ENCODE data around the gene LYPLAL1. TPM values are rescaled to one million over a fixed set of nuclear protein-coding genes. Genes with fewer than 3 reads are reported as not detected.

Gene LYPLAL1
- total and polyA plus RNA-seq, 9 of the 15 experiments (the other 6 are each of a cell fraction or from before 2014, with no cell fraction given), result 14.9 to 179 (median 46.3) TPM

DNA sequence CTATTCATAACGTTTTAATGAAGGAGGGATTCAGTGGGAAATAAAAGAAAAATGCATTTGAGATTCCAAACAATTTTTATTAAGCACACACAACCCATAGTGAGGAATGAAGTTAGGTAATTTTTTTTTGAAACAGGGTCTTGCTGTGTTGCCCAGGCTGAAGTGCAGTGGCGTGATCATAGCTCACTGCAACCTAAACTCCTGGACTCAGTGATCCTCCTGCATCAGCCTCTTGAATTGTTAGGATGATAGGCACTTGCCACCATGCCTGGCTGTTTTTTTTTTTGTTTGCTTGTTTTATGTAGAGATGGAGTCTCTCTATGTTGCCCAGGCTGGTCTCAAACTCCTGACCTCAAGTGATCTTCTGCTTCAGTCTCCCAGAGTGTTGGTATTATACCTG lies 28.9 kb downstream of the LYPLAL1 start (continued):
- TF ChIP-seq, protein P1, sequence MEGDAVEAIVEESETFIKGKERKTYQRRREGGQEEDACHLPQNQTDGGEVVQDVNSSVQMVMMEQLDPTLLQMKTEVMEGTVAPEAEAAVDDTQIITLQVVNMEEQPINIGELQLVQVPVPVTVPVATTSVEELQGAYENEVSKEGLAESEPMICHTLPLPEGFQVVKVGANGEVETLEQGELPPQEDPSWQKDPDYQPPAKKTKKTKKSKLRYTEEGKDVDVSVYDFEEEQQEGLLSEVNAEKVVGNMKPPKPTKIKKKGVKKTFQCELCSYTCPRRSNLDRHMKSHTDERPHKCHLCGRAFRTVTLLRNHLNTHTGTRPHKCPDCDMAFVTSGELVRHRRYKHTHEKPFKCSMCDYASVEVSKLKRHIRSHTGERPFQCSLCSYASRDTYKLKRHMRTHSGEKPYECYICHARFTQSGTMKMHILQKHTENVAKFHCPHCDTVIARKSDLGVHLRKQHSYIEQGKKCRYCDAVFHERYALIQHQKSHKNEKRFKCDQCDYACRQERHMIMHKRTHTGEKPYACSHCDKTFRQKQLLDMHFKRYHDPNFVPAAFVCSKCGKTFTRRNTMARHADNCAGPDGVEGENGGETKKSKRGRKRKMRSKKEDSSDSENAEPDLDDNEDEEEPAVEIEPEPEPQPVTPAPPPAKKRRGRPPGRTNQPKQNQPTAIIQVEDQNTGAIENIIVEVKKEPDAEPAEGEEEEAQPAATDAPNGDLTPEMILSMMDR (IDR thresholded peaks at IDR 0.05 in 2 of 3, conservative IDR thresholded peaks at IDR 0.05 in 1 of 3; ENCODE audit: insufficient read depth in 2 of 3, low read depth in 1 of 3, low read length in 3 of 3), result no peak

DNA sequence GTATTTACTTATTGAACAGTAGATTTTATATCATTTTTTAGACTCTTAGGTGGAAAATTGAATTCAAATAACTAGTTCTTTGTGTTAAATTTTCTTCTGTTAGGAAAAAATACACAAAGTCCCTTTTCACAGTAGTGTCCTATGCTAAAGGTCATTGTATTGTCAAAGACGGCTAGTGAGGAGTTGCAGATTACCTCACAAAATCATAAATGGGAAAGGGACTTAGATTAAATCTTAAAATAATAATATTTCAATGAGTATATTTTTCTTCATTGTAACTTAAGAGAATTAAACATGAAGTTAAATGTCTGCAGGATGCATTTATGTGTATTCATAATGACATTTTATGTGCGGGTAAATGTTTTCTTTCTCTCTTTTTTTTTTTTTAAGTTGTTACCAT lies 32.7 kb downstream of the LYPLAL1 start:
- H3K4me2 ChIP-seq (ENCODE audit: insufficient read depth, low read length), result no peak overlapping the region
- no peaks in the 10 kb centered on the region for H3K4me1 ChIP-seq (replicated peaks in 1 of 2; ENCODE audit: control insufficient read depth in 2 of 2, insufficient read depth in 2 of 2, low read length in 2 of 2)
- no TSS peak for BruUV-seq (replicated peaks)
- no peak for TF ChIP-seq XRCC3 (IDR thresholded peaks at IDR 0.05)
- H4K20me1 ChIP-seq (replicated peaks; ENCODE audit: control insufficient read depth, insufficient read depth, low read length), result no peaks in the 10 kb centered on the region
- H3K9me1 ChIP-seq (ENCODE audit: control insufficient read depth, insufficient read depth, low read length), result no peaks in the 10 kb centered on the region
- intact Hi-C loops (cut with micrococcal nuclease) (loop anchor here (10.0 kb wide), 3 partner anchors 178 to 458 kb away; no protein-coding TSS in a partner anchor), in situ Hi-C loops (cut with MboI) (no loop called here)
- peaks cover 7% of the 10 kb centered on the region; the same call in 2 of the 3 replicates for H3K36me3 ChIP-seq (ENCODE audit: control insufficient read depth, insufficient read depth, low read length)
- no peak overlapping the region for H3K27ac ChIP-seq (ENCODE audit: extremely low read depth, low read depth, low read length)
- no peak for ATAC-seq
- H2AFZ ChIP-seq (ENCODE audit: low read depth, low read length), result no peak overlapping the region
- no peaks in the 10 kb centered on the region; the same call in 2 of the 3 replicates for H3K79me2 ChIP-seq (ENCODE audit: control insufficient read depth, insufficient read depth, low read length)
- POLR2A ChIA-PET, result no interaction called here
- H3K9ac ChIP-seq (ENCODE audit: insufficient read depth in 1 of 2, low read depth in 2 of 2, low read length in 2 of 2), result no peak overlapping the region
- no peak for FAIRE-seq
- no peak for DNase-seq (ENCODE audit: extremely low read depth in 1 of 4, low spot score in 3 of 4)
- 82% methylated on average over 2 of the region's 2 CpGs for WGBS (ENCODE audit: insufficient coverage, low coverage, missing lambda C conversion rate)
- H3K27me3 ChIP-seq (ENCODE audit: control insufficient read depth in 2 of 2, insufficient read depth in 2 of 2, low read length in 2 of 2), result no peaks in the 10 kb centered on the region
- CTCF ChIA-PET (ENCODE audit: low intra/inter-chr PET ratio), result no interaction called here
- H3K9me3 ChIP-seq (replicated peaks; ENCODE audit: control insufficient read depth, insufficient read depth, low read depth, low read length), result no peaks in the 10 kb centered on the region
- no peak overlapping the region for H3K4me3 ChIP-seq
